IPS DF 19.7 (cell line): Measurements from ENCODE around the gene TLR9.
"Not testable (repeated sequence)": the region's sequence is repeated elsewhere in the genome, so short reads cannot be mapped to it uniquely, and the experiment has no call there.

Experiments
- DNase-seq: peaks from one replicate; pipeline ENCODE4 v3.0.0-alpha.2; 2013; ENCODE audit warnings: low read depth, low spot score

TLR9 gene

DNA sequence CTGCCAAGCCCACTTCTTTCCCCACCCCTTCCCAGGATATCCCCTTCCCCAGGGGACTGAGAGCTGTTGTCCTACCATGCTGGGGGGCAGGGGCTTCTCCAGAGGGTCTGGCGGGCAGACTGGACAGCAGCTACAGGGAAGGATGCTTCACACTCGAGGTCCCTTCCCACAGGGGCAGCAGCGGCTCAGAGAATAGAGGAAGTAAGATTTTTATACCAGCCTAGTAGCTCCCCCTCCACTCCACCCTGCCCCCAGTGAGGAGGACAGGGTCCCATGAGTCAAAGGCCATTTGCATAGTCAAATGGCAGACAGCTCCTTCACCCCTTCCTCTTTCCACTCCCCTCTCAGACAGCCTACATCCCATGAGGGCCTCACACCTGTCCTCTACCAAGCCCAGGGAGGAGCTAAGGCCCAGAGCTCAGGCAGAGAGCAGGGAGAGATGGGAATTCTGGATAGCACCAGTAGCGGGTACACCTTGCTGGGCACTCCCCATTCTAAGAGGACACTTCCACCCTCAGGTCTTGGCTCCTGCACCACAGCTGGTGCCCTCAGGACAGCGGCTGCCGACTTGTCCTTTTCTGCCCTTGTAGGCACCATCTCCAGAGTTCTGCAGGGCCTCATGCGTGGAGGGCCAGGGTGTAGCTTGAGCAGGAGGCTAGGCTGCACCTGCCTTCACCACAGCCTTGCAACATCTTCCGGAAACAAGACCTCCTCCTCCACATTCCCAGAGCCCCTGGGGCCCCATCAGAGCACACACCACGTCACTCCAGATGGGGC, at the start of gene TLR9:
TLR9 (minus strand) TSS at position 194 of the 777 bp plus-strand sequence; CDS start at position 78, 116 bp downstream.
- DNase-seq = no peak

DNA sequence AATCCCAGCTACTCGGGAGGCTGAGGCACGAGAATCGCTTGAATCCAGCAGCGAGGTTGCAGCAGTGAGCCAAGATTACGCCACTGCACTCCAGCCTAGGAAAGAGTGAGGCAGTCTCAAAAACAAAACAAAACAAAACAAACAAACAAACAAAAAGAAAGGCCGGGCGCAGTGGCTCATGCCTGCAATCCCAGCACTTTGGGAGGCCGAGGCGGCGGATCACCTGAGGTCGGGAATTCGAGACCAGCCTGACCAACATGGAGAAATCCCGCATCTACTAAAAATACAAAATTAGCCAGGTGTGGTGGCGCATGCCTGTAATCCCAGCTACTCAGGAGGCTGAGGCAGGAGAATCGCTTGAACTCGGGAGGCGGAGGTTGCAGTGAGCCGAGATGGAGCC, 49.3 kb upstream of the TLR9 start:
- DNase-seq = not testable (repeated sequence)

- DNase-seq = no peak
Measured at GRCh38 chr3:52272831-52273230, 47.4 kb upstream of the TLR9 start.

DNA sequence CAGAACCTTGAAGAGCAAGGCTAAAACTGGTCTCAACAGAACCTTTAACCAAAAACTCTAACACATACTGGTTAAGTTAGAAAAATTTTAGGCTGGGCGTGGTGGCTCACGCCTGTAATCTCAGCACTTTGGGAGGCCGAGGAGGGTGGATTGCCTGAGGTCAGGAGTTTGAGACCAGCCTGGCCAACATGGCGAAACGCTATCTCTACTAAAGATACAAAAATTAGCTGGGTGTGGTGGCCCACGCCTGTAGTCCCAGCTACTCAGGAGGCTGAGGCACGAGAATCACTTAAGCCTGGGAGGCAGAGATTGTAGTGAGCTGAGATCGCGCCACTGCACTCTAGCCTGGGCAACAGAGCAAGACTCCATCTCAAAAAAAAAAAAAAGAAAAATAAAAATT, 46.7 kb upstream of the TLR9 start:
- not testable (repeated sequence) for DNase-seq

DNA sequence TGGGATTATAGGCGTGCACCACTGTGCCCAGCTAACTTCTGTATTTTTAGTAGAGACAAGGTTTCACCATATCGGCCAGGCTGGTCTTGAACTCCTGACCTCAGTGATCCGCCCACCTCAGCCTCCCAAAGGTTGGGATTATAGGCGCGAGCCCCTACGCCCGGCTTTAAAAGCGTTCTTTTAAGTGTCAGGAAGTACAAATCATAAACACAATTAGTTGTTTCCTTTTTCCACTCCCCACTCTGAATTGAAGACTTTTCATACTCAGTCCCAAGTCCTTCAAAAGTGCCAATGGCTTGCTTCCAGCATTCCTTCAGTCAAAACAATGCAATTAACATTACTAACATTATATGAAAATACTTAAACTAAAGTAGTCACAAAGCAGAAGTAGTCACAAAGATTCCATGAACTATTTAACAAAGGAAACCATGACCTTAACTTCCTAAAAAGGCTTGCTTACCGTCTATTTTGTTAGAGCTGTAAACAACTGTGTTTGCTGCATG, 44.9 kb upstream of the TLR9 start:
- no peak for DNase-seq

- no peak for DNase-seq
Measured at GRCh38 chr3:52269776-52270175, 44.3 kb upstream of the TLR9 start.

DNA sequence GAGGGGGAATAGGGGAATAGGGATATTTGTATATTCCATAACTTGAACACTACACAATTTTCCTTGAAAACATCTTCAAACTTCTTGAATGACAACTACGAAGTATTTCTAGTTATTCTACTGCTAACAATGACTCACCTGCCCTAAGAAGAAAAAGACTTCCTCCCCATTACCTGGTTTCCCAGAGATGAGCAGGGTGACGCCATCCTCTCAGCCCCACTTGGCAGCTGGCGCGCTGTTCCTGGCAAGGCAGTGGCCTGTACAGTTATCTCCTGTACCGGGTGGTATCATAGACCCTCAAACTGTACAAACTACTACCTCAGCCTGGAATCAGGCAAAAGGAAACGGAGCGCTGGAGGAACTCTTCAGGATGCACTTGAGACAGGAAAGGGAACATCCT, 42.6 kb upstream of the TLR9 start:
- no peak for DNase-seq

- no peak for DNase-seq
Measured at GRCh38 chr3:52265387-52265786, 39.9 kb upstream of the TLR9 start.

GRCh38 chr3:52262447-52262846, 37.0 kb upstream of the TLR9 start:
- no peak for DNase-seq

GRCh38 chr3:52259448-52259847, 34.0 kb upstream of the TLR9 start:
- no peak for DNase-seq

DNA sequence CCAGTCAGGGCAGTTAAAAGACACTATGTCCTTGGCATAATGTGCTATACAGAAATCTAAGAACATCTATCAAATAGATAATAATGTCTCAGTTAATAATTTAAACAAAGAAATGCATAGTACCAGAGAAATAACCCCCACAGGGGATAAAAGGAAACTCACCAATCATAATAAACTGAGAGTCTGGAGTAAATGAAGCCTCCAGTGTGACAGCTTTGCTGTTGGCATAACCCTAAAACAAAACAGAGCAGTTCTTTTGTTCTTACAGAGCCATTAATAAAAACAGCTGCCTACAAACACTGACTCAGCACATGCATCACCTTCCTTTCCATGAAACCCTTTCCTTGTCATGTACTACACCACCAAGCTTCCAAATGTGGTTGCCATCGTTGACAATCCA, 33.6 kb upstream of the TLR9 start:
- DNase-seq = no peak

GRCh38 chr3:52257911-52258310, 32.5 kb upstream of the TLR9 start:
- no peak for DNase-seq

DNA sequence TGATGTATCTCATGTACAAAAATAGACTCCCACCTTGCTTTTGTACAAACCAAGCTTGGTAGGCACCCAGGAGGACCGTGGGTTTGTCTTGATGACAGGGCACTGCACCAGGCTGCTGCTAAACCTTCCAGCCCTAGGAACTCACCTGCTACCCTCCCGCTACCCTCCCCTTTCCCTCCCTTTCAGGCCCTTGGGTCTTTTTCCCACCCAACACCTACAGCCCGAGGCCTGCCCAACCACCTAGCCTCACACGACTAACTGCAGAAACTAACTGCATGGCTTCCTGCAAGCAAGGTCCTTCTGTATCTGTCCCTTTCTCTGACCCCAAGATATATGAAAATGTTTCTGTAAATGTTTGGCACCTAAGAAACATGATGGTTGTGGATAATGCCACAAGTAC, 31.2 kb upstream of the TLR9 start:
- no peak for DNase-seq

- no peak for DNase-seq
Measured at GRCh38 chr3:52256159-52256558, 30.7 kb upstream of the TLR9 start.

DNA sequence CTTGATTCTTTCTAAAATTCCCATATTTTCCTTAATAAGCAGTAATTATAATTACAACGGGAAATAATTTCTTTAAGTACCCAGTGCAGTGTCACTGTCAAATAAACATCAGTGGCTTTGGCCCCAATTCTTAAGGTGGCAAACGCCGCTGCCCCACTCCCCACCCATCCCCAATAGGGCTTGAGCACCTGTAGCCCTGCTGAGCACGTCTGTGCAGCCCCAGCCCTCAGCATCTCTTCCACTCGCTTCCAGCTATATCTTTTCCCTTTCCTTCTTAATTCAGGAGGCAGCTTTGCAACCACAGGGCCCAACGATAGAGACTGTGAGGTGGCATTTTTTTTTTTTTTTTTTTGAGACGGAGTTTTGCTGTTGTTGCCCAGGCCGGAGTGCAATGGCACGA, 29.2 kb upstream of the TLR9 start:
- no peak for DNase-seq

DNA sequence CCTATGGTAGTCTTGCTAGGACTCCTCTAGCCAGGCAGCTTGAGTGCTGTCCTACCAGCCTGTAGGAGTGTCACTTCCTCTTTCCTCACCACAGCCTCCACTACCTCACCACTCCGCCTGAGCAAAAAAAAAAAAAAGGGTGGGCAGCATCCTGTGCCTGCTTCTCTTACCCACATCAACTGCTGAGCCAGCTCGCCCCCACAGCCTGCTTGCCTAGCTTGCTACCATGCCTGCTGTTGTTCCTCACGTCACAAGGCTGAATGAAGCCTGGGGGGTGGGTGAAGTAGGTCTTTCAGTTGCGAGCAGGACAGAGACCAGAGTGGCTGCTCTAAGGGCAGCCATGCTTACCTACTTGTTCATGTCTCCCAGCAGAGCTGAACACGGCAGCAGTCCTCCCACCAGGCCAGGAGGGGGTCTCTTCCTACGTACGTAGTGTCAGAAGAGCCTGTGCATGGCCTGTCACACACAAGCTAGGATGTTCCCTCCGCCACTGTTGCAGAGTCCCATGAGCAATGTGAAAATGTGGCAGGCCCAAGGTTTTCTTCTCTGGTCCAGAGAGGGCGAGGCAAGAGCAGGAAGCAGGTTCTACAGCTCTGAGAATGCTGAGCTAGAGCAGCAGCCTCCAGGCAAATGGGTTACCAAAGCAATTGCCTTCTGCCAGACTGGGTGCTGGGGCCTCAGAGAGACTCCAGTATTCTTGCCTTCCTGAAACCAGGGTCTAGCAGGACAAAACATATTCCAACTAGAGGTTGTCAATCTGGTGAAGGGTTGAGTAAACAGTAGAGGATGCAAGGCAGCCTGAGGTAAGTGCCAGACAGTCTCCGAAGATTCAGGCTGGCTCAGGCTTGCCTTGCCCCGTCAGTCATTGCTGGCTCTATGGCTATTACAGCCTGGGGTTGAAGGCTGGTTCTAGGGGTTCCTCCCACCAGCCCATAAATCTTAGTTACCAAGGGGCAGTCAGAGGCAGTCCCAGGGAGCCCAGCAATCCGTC, 28.2 kb upstream of the TLR9 start:
- DNase-seq = no peak

- DNase-seq = no peak
Measured at GRCh38 chr3:52250122-52250521, 24.7 kb upstream of the TLR9 start.

DNA sequence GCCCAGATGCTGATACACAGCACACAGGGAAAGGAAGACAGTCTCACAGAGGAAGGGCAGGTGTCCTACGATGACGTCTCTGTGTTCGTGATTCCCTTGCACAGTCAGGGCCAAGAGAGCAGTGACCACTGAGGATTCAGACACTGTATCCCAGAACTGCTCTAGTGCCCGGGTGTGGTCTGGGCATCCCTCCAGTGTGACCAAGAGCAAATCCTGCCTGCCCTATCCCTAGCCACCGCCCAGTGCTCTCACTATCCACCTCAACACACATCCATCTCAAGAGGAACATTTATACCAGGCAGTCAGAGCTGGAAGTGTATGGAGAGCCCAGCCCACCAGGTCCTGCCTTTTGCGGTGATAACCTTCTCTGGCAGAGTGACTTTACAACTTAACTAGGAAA, 24.2 kb upstream of the TLR9 start:
- no peak for DNase-seq

GRCh38 chr3:52248816-52249547, 23.5 kb upstream of the TLR9 start:
- no peak for DNase-seq

DNA sequence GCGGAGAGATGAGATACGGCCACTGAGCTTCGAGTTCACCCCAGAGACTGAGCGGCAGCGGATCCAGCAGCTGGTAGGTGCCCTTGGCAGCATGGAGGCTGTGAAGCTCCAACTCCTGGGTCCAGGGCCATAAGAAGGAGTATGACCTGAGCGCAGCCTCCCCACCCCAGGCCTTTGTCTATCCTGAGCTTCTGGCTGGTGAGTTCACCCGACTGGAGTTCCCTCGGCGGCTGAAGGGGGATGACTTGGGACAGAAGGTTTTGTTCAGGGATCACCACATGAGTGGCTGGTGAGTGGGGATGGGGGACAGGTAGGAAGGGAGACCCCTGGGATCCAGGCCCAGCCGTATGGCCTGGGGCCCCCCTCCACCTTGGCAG, 22.7 kb upstream of the TLR9 start:
- no peak for DNase-seq

DNA sequence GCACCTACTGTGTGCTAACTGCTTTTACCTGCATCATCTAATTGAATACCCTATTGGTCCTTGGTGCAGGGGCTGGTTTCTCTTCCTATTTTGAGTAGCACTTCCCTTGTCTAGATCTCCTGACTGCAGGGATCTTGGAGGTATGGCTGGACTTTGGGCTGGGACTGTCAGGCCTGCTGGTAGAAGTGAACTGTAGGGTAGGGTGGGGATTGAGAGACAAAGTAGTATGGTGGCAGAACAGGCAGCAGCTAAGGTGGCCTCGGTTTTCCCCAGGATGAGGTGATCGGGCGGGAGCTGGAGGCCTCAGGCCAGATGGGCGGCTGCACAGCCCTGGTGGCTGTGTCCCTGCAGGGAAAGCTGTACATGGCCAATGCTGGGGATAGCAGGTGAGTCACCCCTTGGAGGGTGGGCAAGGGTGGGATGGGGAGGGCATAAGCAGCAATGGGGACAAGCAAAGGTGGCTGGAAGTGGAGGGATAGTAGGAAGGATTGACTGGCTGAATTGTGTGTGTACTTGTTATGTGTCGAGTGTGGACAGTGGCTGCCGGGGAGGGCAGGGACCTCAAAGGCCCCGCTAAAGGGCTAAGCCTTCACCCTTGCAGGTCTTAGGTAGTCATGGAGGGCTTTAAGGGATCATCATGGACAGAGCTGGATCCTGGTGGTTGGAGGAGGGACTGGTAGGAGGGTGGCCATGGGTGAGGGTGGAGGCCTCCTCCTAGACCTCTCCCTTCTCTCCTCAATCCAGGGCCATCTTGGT, 22.1 kb upstream of the TLR9 start:
- DNase-seq = no peak
